Hematopoietic multipotent progenitor cell treated with erythropoietin and hydrocortisone succinate and interleukin-3 and kit ligand, for 6 days (in vitro differentiated cells): Measurements from ENCODE around the gene PANX2.
A peak's percentile ranks its signal among the peaks of the same experiment; 100 is the strongest.

Source experiments
- DNase-seq: peaks from one replicate; pipeline ENCODE4 v3.0.0-alpha.2; 2015

The PANX2 gene

GRCh38 chr22:50148991-50149721 is 21.4 kb upstream of the PANX2 start:
- DNase-seq, result peak; percentile 89

GRCh38 chr22:50150161-50151129 is 20.1 kb upstream of the PANX2 start:
- no peak for DNase-seq

- DNase-seq, result no peak
Measured at GRCh38 chr22:50151571-50152537, 18.7 kb upstream of the PANX2 start.

- no peak for DNase-seq
Measured at GRCh38 chr22:50153056-50153755, 17.3 kb upstream of the PANX2 start.

- no peak for DNase-seq
Measured at GRCh38 chr22:50153756-50154140, 16.8 kb upstream of the PANX2 start.

GRCh38 chr22:50157709-50158375 is 12.7 kb upstream of the PANX2 start:
- no peak for DNase-seq

- DNase-seq, result no peak
Measured at GRCh38 chr22:50160947-50161346, 9.6 kb upstream of the PANX2 start.

- no peak for DNase-seq
Measured at GRCh38 chr22:50161508-50162390, 8.8 kb upstream of the PANX2 start.

GRCh38 chr22:50162391-50162956 is 8.1 kb upstream of the PANX2 start:
- DNase-seq, result no peak

- no peak for DNase-seq
Measured at GRCh38 chr22:50165436-50166123, 5.0 kb upstream of the PANX2 start.

GRCh38 chr22:50167689-50168489 is 2.6 kb upstream of the PANX2 start:
- DNase-seq, result no peak

- DNase-seq, result peak; percentile 35
Measured at GRCh38 chr22:50168490-50169180, 1.9 kb upstream of the PANX2 start.

GRCh38 chr22:50169181-50169759 is 1.3 kb upstream of the PANX2 start:
- DNase-seq, result no peak

GRCh38 chr22:50169774-50170341 is 673 bp upstream of the PANX2 start:
- DNase-seq, result peak; percentile 60

- DNase-seq, result no peak
Measured at GRCh38 chr22:50171319-50171964, 911 bp downstream of the PANX2 start.

GRCh38 chr22:50171965-50172421 is 1.5 kb downstream of the PANX2 start:
- DNase-seq, result no peak
